Left ventricle myocardium inferior (tissue), 1 donor: ENCODE measurements around the gene SORCS3. TPM values are rescaled to one million over a fixed set of nuclear protein-coding genes. Genes with fewer than 3 reads are reported as not detected.

Experiments
- DNase-seq: peaks from one replicate; pipeline ENCODE4 v3.0.0-alpha.2; 2020
- H3K27ac ChIP-seq: fragments of 200-600 bp; replicated peaks from 2 replicates; pipeline ENCODE4 v1.8.0; 2021
- H3K27me3 ChIP-seq: fragments of 200-600 bp; 2 replicates; pipeline ENCODE4 v1.8.0; 2021; ENCODE audit warnings: low read depth
- H3K36me3 ChIP-seq: fragments of 200-600 bp; 2 replicates; pipeline ENCODE4 v1.8.0; 2021
- H3K4me1 ChIP-seq: fragments of 200-600 bp; 2 replicates; pipeline ENCODE4 v1.8.0; 2021
- H3K4me3 ChIP-seq: fragments of 200-600 bp; 2 replicates; pipeline ENCODE4 v1.8.0; 2021; ENCODE audit warnings: mild to moderate bottlenecking, moderate library complexity
- H3K9me3 ChIP-seq: fragments of 200-600 bp; replicated peaks from 2 replicates; pipeline ENCODE4 v1.8.0; 2021
- intact Hi-C: fragments of 100-400 bp; cut with micrococcal nuclease; formaldehyde crosslinking; loops from one replicate; pipeline ENCODE4 v1.11.0; 2022
- total RNA-seq: library from RNA; stranded (reverse); fragmentation: NEBNext Ultra II Directional; extraction: Animal tissue kit (Norgen Biotek cat#: 25700); gene quantifications from one replicate; pipeline ENCODE4 v1.2.1, GENCODE V29; 2021
- TF ChIP-seq, protein P1 (sequence below): fragments of 200-600 bp; IDR thresholded peaks from 2 replicates; pipeline ENCODE4 v1.8.0; 2021; ENCODE audit warnings: antibody characterized with exemption, mild to moderate bottlenecking, borderline replicate concordance
- donor health status: DM: no; HTN: yes; CAD: no; lungs with severe emphysema.

Gene SORCS3
- total RNA-seq, 1 donor from 2014 or later = 0.03 TPM

DNA sequence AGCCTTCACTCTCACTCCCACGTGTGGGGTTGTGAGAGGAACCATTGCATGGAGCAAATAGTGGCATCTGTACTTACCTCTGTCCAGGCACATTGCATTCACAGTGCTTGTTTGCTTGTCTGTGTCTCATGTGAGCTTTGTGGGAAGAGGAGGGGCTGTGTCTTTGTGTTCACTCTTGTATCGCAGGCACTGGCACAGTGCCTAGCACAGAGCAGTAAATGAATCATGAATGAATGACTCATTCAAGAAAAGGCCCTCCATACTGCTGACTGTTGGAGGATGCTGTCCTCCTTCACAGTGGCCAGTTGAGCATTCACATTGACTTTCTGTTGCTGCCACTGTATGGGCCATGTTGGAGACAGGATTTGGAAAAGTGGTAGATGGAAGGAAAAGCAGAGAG, 125.3 kb downstream of the SORCS3 start:
- intact Hi-C loops = no loop called here
- H3K36me3 ChIP-seq = no peaks in the 10 kb centered on the region
- TF ChIP-seq, protein P1, sequence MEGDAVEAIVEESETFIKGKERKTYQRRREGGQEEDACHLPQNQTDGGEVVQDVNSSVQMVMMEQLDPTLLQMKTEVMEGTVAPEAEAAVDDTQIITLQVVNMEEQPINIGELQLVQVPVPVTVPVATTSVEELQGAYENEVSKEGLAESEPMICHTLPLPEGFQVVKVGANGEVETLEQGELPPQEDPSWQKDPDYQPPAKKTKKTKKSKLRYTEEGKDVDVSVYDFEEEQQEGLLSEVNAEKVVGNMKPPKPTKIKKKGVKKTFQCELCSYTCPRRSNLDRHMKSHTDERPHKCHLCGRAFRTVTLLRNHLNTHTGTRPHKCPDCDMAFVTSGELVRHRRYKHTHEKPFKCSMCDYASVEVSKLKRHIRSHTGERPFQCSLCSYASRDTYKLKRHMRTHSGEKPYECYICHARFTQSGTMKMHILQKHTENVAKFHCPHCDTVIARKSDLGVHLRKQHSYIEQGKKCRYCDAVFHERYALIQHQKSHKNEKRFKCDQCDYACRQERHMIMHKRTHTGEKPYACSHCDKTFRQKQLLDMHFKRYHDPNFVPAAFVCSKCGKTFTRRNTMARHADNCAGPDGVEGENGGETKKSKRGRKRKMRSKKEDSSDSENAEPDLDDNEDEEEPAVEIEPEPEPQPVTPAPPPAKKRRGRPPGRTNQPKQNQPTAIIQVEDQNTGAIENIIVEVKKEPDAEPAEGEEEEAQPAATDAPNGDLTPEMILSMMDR = no peak
- H3K4me3 ChIP-seq = no peak overlapping the region
- H3K9me3 ChIP-seq = no peaks in the 10 kb centered on the region
- DNase-seq = no peak
- no peak overlapping the region for H3K27ac ChIP-seq
- H3K4me1 ChIP-seq = no peaks in the 10 kb centered on the region
- peaks cover 48% of the 10 kb centered on the region for H3K27me3 ChIP-seq

DNA sequence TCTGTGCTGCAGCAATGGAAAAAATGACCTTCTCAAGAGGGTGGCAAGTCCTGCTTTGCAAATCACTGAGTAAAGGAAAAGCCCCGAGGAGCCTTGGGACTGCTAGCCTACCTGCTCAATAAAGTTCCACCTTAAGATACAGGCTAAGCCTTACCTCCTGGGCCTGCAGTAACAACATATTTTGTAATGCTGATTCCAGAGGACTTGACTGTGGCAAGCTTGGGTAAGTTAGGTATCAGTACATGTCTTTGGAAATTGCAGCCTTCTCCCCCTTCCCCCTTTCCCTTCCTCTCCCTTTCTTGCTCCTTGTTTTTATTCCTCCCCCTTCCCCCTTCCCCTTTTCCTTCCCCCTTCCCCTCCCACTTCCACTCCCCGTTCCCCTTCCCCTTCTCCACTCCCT, 126.2 kb downstream of the SORCS3 start:
- Histone ChIP-seq H3K4me3 (no peak overlapping the region), H3K9me3 (no peaks in the 10 kb centered on the region), H3K36me3 (no peaks in the 10 kb centered on the region), H3K27ac (no peak overlapping the region), H3K27me3 (peaks cover 52% of the 10 kb centered on the region), H3K4me1 (no peaks in the 10 kb centered on the region)
- TF ChIP-seq, protein P1 = no peak
- intact Hi-C loops = no loop called here
- no peak for DNase-seq

DNA sequence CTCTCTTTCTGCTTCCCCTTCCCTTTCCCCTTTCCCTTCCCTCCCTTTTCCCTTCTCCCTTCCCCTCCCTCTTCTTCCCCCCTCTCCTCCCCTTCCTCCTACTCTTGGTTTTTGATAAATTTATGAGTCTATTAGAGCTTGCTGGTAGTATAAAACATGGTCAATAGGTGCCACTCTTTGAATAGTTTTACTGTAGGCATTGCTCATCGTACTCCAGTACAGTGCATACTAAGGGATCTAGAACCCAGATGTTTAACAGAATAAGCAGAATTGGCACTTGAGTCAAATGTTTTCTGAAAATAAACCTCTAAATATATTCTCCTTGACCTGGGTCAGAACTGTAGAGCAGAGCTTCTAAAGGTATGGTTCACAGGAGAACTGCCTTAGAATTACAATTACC, 126.7 kb downstream of the SORCS3 start:
- Histone ChIP-seq H3K27ac (no peak overlapping the region), H3K4me3 (no peak overlapping the region), H3K9me3 (no peaks in the 10 kb centered on the region), H3K4me1 (no peaks in the 10 kb centered on the region), H3K27me3 (peaks cover 56% of the 10 kb centered on the region), H3K36me3 (no peaks in the 10 kb centered on the region)
- no peak for DNase-seq
- intact Hi-C loops = no loop called here
- TF ChIP-seq, protein P1 = no peak

DNA sequence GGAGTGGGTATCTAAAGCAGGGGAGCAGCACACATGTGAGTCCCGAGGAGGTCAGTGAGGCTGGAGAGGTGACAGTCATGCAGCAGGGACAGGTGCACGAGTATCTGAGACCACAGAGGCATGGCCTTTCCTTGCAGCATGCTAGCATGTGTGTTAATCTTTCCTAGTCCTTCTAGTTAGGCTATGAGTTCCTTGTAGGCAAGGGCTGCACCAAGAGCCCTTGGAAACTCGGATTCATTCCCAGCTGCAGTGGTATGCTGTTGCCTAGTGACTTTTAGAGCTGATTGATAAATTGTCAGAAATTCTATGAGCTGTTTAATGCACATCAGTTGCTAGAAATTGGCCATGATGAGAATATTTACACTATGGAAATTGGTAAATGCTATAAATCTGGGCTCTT, 132.0 kb downstream of the SORCS3 start:
- H3K9me3 ChIP-seq = no peaks in the 10 kb centered on the region
- H3K4me1 ChIP-seq = no peaks in the 10 kb centered on the region
- TF ChIP-seq, protein P1 = no peak
- H3K4me3 ChIP-seq = no peak overlapping the region
- no peak for DNase-seq
- intact Hi-C loops = no loop called here
- H3K27me3 ChIP-seq = peaks cover 77% of the 10 kb centered on the region
- no peaks in the 10 kb centered on the region for H3K36me3 ChIP-seq
- no peak overlapping the region for H3K27ac ChIP-seq

DNA sequence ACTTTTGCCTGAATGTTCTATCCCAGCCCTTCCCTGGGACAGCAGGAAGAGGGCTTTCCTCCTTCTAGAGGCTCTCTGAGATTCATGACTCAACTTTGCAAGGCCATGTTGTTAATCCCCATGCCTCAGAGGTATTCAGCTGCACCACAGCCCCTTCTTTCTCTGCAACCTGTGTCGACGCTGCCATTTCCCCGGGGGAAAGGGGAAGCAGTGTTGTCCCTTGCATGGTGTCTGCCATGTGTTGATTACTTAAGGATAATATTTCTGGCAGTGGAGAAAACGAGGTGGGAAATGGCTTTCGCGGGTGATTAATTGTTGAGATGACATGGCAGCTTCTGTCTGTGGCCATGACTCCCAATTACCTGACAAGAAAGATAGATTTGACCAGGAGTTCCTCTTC, 133.1 kb downstream of the SORCS3 start:
- Histone ChIP-seq H3K27ac (no peak overlapping the region), H3K4me1 (no peaks in the 10 kb centered on the region), H3K4me3 (no peak overlapping the region), H3K9me3 (no peaks in the 10 kb centered on the region), H3K36me3 (no peaks in the 10 kb centered on the region), H3K27me3 (peaks cover 65% of the 10 kb centered on the region)
- TF ChIP-seq, protein P1 = no peak
- no peak for DNase-seq
- intact Hi-C loops = no loop called here
